ENCODE measurements around the gene BMF.

DNA sequence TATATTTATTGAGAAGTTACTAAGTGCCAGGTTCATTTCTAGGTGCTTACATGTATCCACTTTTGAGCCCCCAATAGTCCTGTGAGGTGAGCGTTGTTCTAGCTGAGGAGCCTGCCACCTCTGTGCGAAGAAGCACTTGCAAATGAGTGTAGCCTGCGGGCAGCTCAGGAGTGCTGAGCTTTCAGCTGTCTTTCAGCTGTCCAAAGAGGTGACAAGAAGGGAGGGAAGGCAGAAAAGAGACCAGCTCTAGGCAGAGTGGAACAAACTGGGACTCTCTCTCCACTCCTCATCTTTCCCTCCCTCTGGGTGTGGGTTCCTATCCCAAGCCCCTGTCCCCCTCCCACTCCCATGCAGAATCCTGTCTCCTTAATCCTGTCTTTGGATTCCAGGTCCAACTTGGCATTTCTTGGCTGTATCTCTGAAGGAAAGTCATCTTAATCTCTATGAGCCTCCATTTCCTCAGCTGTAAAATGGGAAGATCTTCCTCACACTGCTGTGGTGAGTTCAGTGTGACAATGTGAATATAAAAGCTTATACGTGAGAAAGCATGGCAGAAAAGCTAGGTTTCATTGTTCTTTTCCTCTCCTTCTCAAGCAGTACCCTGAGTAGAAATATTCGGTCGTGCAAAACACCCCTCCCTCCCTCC lies 63.0 kb downstream of the BMF start:
- TF ChIP-seq CTCF (IDR thresholded peaks at IDR 0.05), result no peak
- TF ChIP-seq POLR2A (IDR thresholded peaks at IDR 0.05), result no peak

Data from body of pancreas (tissue), 4 donors.